B cell (primary cell): ENCODE measurements around the gene SPRR2A. TPM values are rescaled to one million over a fixed set of nuclear protein-coding genes. Genes with fewer than 3 reads are reported as not detected.

Source experiments
- ATAC-seq: fragments of 200-7000 bp; cut with Tn5 transposase; one replicate; pipeline ENCODE4 v1.10.0; 2021; ENCODE audit warnings: low read depth, mild to moderate bottlenecking, moderate number of reproducible peaks, moderate library complexity
- CTCF ChIA-PET: fragments of 350-600 bp; sonication (Branson Sonifier 250); formaldehyde crosslinking; loops from one replicate; lab custom pipeline; 2021; ENCODE audit warnings: antibody characterized with exemption, inconsistent platforms; lab: Charles Lee
- POLR2A ChIA-PET: fragments of 350-600 bp; sonication (Branson Sonifier 250); formaldehyde crosslinking; loops from one replicate; lab custom pipeline; 2021; ENCODE audit warnings: antibody characterized with exemption; lab: Charles Lee
- DNase-seq: peaks from one replicate; pipeline ENCODE4 v3.0.0; 2013
- H2AFZ ChIP-seq: 2 replicates; pipeline ENCODE4 v1.6.1; 2012; ENCODE audit warnings: mild to moderate bottlenecking, low read depth, low read length; ENCODE audit not compliant: insufficient read depth, poor library complexity, severe bottlenecking
- H3K27ac ChIP-seq, 2 donors: 1 replicate in 1 of 2; 2 replicates in 1 of 2; pipeline ENCODE4 v1.5.1; 2012 to 2013; ENCODE audit warnings: low read length in 2 of 2, mild to moderate bottlenecking in 2 of 2, moderate library complexity in 1 of 2
- H3K27me3 ChIP-seq, 4 experiments: fragments of 200-600 bp in 1 of 4; sonication (generic) in 1 of 4; replicated peaks in 1 of 4; 1 replicate in 2 of 4; 2 replicates in 2 of 4; pipeline versions ENCODE4 v1.6.1 to v1.7.0; 2013 to 2016; ENCODE audit warnings: low read length in 3 of 4, mild to moderate bottlenecking in 2 of 4, mixed read lengths in 1 of 4, moderate library complexity in 1 of 4; ENCODE audit not compliant: insufficient read depth in 4 of 4, control insufficient read depth in 3 of 4; ENCODE audit errors: control extremely low read depth in 1 of 4
- H3K36me3 ChIP-seq, 2 experiments: replicated peaks in 1 of 2; 1 replicate in 1 of 2; 2 replicates in 1 of 2; pipeline versions ENCODE4 v1.6.1 to v1.7.1; 2013; ENCODE audit warnings: low read length in 1 of 2; ENCODE audit not compliant: insufficient read depth in 2 of 2, control insufficient read depth in 1 of 2; ENCODE audit errors: control extremely low read depth in 1 of 2, extremely low read depth in 1 of 2
- H3K4me1 ChIP-seq, 2 donors: fragments of 200-600 bp in 1 of 2; sonication (generic) in 1 of 2; 1 replicate in 1 of 2; 2 replicates in 1 of 2; pipeline versions ENCODE4 v1.5.1 to v1.6.1; 2013 to 2017; ENCODE audit warnings: low read length in 2 of 2; ENCODE audit not compliant: control insufficient read depth in 2 of 2, insufficient read depth in 2 of 2
- H3K4me2 ChIP-seq: replicated peaks from 2 replicates; pipeline ENCODE3; 2012; ENCODE audit warnings: mild to moderate bottlenecking, low read depth, low read length; ENCODE audit not compliant: poor library complexity, severe bottlenecking
- H3K4me3 ChIP-seq, 5 experiments: fragments of 200-600 bp in 1 of 5; sonication (generic) in 1 of 5; 1 replicate in 3 of 5; 2 replicates in 2 of 5; pipeline versions ENCODE4 v1.5.1 to v1.7.0; 2011 to 2016; ENCODE audit warnings: low read length in 4 of 5, mild to moderate bottlenecking in 4 of 5, low read depth in 2 of 5, control low read depth in 1 of 5, moderate library complexity in 1 of 5; ENCODE audit not compliant: insufficient read depth in 1 of 5; ENCODE audit errors: control extremely low read depth in 1 of 5, extremely low read depth in 1 of 5
- H3K79me2 ChIP-seq: fragments of 200-600 bp; sonication (generic); one replicate; pipeline ENCODE4 v1.6.0; 2016; ENCODE audit warnings: low read length; ENCODE audit not compliant: control insufficient read depth, insufficient read depth
- H3K9ac ChIP-seq: fragments of 200-600 bp; sonication (generic); 2 replicates; pipeline ENCODE4 v1.6.1; 2017; ENCODE audit warnings: mild to moderate bottlenecking, low read length, moderate library complexity
- H3K9me3 ChIP-seq, 3 donors: one replicate each; pipeline versions ENCODE4 v1.6.1 to v1.7.1; 2013; ENCODE audit warnings: low read length in 2 of 3; ENCODE audit not compliant: control insufficient read depth in 2 of 3, insufficient read depth in 1 of 3; ENCODE audit errors: control extremely low read depth in 1 of 3
- H4K20me1 ChIP-seq: 2 replicates; pipeline ENCODE4 v1.6.0; 2012; ENCODE audit warnings: mild to moderate bottlenecking, low read length; ENCODE audit not compliant: insufficient read depth, control insufficient read depth, poor library complexity, severe bottlenecking
- H3K27ac Mint-ChIP-seq: one replicate; pipeline ENCODE4 v1.8.0; 2021; ENCODE audit warnings: mixed read lengths
- H3K27me3 Mint-ChIP-seq: one replicate; pipeline ENCODE4 v1.8.0; 2021; ENCODE audit warnings: mixed read lengths
- H3K4me1 Mint-ChIP-seq: one replicate; pipeline ENCODE4 v1.8.0; 2021; ENCODE audit warnings: mixed read lengths
- H3K4me3 Mint-ChIP-seq: one replicate; pipeline ENCODE4 v1.8.0; 2021; ENCODE audit warnings: mixed read lengths
- H3K9me3 Mint-ChIP-seq: one replicate; pipeline ENCODE4 v1.8.0; 2022; ENCODE audit warnings: mixed read lengths; ENCODE audit not compliant: insufficient read depth
- CTCF ChIP-seq: fragments of 200-600 bp; IDR thresholded peaks from one replicate; pipeline ENCODE4 v1.8.0; 2022; ENCODE audit warnings: antibody characterized with exemption, mild to moderate bottlenecking
- EZH2 ChIP-seq: IDR thresholded peaks from 2 replicates; pipeline ENCODE4 v1.6.1; 2012; ENCODE audit warnings: borderline replicate concordance, low read depth, mild to moderate bottlenecking, moderate library complexity, low read length; ENCODE audit not compliant: insufficient read depth, poor library complexity, severe bottlenecking
- WGBS: methylation state at CpG from one replicate; pipeline ENCODE4 v1.1.5; 2013; ENCODE audit warnings: missing lambda C conversion rate; ENCODE audit not compliant: insufficient coverage; 5-methylcytosine and 5-hydroxymethylcytosine counted together
- intact Hi-C: fragments of 100-400 bp; cut with micrococcal nuclease; formaldehyde crosslinking; loops from one replicate; pipeline ENCODE4 v1.10.0; 2022
- polyA plus RNA-seq: library from polyadenylated mRNA; depleted of rRNA; stranded (reverse); fragments of >200 nt; gene quantifications from 2 replicates; pipeline ENCODE4 v1.2.3, GENCODE V29; 2012
- total RNA-seq, 2 donors: library from RNA; stranded (reverse); fragments of 120-200 nt in 1 of 2; gene quantifications; 1 replicate in 1 of 2; 2 replicates in 1 of 2; pipeline versions ENCODE4 v1.2.3 to v1.2.4, GENCODE V29; 2013 to 2022

Gene SPRR2A
- total and polyA plus RNA-seq, 2 donors (not counting 1 experiment from before 2014, with no cell fraction given), result not detected

- Histone ChIP-seq H3K9me3 (peaks cover 0 to 3% (median 0%) of the 10 kb centered on the region in 3 donors), H3K4me2 (no peak within 1 kb of the TSS), H3K9ac (no peak within 1 kb of the TSS), H3K4me1 (no peaks in the 10 kb centered on the region), H3K4me3 (no peak within 1 kb of the TSS), H3K27ac (no peak within 1 kb of the TSS), H4K20me1 (no peaks in the 10 kb centered on the region), H2AFZ (no peak within 1 kb of the TSS), H3K36me3 (no peaks in the 10 kb centered on the region), H3K27me3 (peaks cover 0 to 2% (median 1%) of the 10 kb centered on the region in 4 experiments), H3K79me2 (no peaks in the 10 kb centered on the region)
- no peak within 1 kb of the TSS for H3K4me3 Mint-ChIP-seq
- ChIA-PET POLR2A (no interaction called here), CTCF (no interaction called here)
- intact Hi-C loops, result no loop called here
- TF ChIP-seq CTCF (no peak), EZH2 (no peak)
- H3K9me3 Mint-ChIP-seq, result no peaks in the 10 kb centered on the region
- H3K4me1 Mint-ChIP-seq, result no peaks in the 10 kb centered on the region
- no peak for DNase-seq
- ATAC-seq, result no peak
- no peak within 1 kb of the TSS for H3K27ac Mint-ChIP-seq
- peaks cover 22% of the 10 kb centered on the region for H3K27me3 Mint-ChIP-seq
These were observed 37.1 kb upstream of the SPRR2A start, which contains the start of gene SPRR2E for GRCh38 chr1:153094426-153094825. TSS of gene SPRR2E (minus strand) at chr1:153094526. CDS start at chr1:153093751, 775 bp downstream.

GRCh38 chr1:153087652-153088051, 30.3 kb upstream of the SPRR2A start:
- H3K9me3 Mint-ChIP-seq, result no peaks in the 10 kb centered on the region
- TF ChIP-seq CTCF (no peak), EZH2 (no peak)
- no peaks in the 10 kb centered on the region for H4K20me1 ChIP-seq
- WGBS, result 100% methylated on average over 1 of the region's 1 CpG
- ATAC-seq (no peak), DNase-seq (no peak)
- no peak overlapping the region for H2AFZ ChIP-seq
- H3K4me2 ChIP-seq, result no peak overlapping the region
- H3K27ac ChIP-seq, result no peak overlapping the region
- POLR2A ChIA-PET, result no interaction called here
- no peak overlapping the region for H3K27ac Mint-ChIP-seq
- no peaks in the 10 kb centered on the region for H3K4me1 Mint-ChIP-seq
- peaks cover 0 to 3% (median 0%) of the 10 kb centered on the region in 3 donors for H3K9me3 ChIP-seq
- H3K27me3 Mint-ChIP-seq, result peaks cover 29% of the 10 kb centered on the region
- H3K36me3 ChIP-seq, result no peaks in the 10 kb centered on the region
- intact Hi-C loops, result no loop called here
- CTCF ChIA-PET, result no interaction called here
- no peak overlapping the region for H3K4me3 ChIP-seq
- no peaks in the 10 kb centered on the region for H3K79me2 ChIP-seq
- no peak overlapping the region for H3K4me3 Mint-ChIP-seq
- H3K4me1 ChIP-seq, result no peaks in the 10 kb centered on the region
- H3K27me3 ChIP-seq, result no peaks in the 10 kb centered on the region
- H3K9ac ChIP-seq, result no peak overlapping the region
